ENCODE data around the gene NPR1.

DNA sequence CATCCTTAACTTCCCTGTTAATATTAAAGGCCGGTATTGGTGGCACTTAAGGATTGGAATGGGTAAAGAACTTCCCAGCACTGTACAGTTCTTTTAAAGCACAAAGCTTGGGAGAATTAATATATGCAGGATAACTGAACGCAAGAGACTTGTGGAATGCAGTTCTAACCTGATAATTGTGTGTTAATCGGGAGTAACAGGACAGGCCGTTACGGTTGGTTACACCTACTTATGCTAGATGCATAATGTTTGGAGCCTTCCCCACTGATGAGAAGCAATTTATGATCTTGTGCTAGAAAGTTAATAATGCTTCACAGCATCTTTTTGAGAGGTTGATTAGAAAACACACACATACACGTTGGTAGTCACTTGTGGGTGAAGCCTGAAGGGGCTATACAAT is 37.6 kb upstream of the NPR1 start:
- TF ChIP-seq CTCF (IDR thresholded peaks at IDR 0.05) (no peak), POLR2A (IDR thresholded peaks at IDR 0.05; ENCODE audit: low read depth) (no peak)
